ENCODE results near the gene AVPR2.

DNA sequence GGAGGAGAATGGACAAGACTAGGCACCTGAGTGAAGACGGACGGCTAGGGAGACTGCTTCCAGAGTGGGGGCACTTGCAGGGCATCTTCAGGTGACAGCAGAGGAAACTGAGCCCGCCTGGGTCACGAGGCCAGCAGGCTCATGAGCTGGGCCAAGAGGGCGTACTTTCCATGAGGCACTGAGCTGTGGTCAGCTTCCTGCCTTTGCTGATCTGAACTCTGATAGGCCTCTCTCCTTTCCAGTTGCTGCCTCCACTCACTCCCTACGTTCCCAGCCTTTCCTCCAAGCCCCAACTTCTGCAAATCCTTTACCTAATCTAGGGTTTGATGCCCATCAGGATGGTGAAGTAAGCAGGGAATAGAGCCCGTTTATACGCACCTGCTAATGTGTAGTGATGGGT lies 17.1 kb upstream of the AVPR2 start:
- TF ChIP-seq CTCF (IDR thresholded peaks at IDR 0.05), result no peak
- no peak for TF ChIP-seq POLR2A (IDR thresholded peaks at IDR 0.05)

Data from upper lobe of left lung (tissue), 4 donors.